Measurements from ENCODE around the gene SFXN5.

The SFXN5 gene

GRCh38 chr2:72925328-72925943, 146.1 kb downstream of the SFXN5 start:
- Histone ChIP-seq H3K36me3 (ENCODE audit: low read length) (no peaks in the 10 kb centered on the region), H3F3A (ENCODE audit: insufficient read depth) (no peaks in the 10 kb centered on the region), H3K9ac (ENCODE audit: low read length) (no peak overlapping the region), H3K27me3 (ENCODE audit: low read length) (no peaks in the 10 kb centered on the region), H3K4me2 (ENCODE audit: low read depth, low read length, poor library complexity, severe bottlenecking) (no peak overlapping the region), H3K9me2 (replicated peaks; ENCODE audit: insufficient read depth, low read length) (no peaks in the 10 kb centered on the region), H3K79me2 (ENCODE audit: insufficient read depth, low read length) (no peaks in the 10 kb centered on the region), H3K4me3 (ENCODE audit: insufficient read depth, low read length, poor library complexity, severe bottlenecking) (no peak overlapping the region), H2AFZ (ENCODE audit: low read depth, low read length, severe bottlenecking) (no peak overlapping the region), H4K20me1 (ENCODE audit: low read depth, low read length) (no peaks in the 10 kb centered on the region), H3K9me3 (ENCODE audit: insufficient read depth, low read length) (no peaks in the 10 kb centered on the region), H3K27ac (ENCODE audit: low read depth, low read length) (no peak overlapping the region)
- TF ChIP-seq EZH2phosphoT487 (conservative IDR thresholded peaks at IDR 0.05; ENCODE audit: low read length) (no peak), CTCF (IDR thresholded peaks at IDR 0.05; ENCODE audit: insufficient read depth, low read length, poor library complexity, severe bottlenecking) (no peak)

GRCh38 chr2:72924353-72925240, 146.9 kb downstream of the SFXN5 start:
- no peak overlapping the region for H3K4me3 ChIP-seq (ENCODE audit: insufficient read depth, low read length, poor library complexity, severe bottlenecking)
- H3K79me2 ChIP-seq (ENCODE audit: insufficient read depth, low read length), result no peaks in the 10 kb centered on the region
- no peaks in the 10 kb centered on the region for H3F3A ChIP-seq (ENCODE audit: insufficient read depth)
- no peak overlapping the region for H3K9ac ChIP-seq (ENCODE audit: low read length)
- H3K4me2 ChIP-seq (ENCODE audit: low read depth, low read length, poor library complexity, severe bottlenecking), result no peak overlapping the region
- no peak overlapping the region for H2AFZ ChIP-seq (ENCODE audit: low read depth, low read length, severe bottlenecking)
- no peak overlapping the region for H3K27ac ChIP-seq (ENCODE audit: low read depth, low read length)
- TF ChIP-seq CTCF (IDR thresholded peaks at IDR 0.05; ENCODE audit: insufficient read depth, low read length, poor library complexity, severe bottlenecking), result no peak
- no peak for TF ChIP-seq EZH2phosphoT487 (conservative IDR thresholded peaks at IDR 0.05; ENCODE audit: low read length)
- no peaks in the 10 kb centered on the region for H3K9me2 ChIP-seq (replicated peaks; ENCODE audit: insufficient read depth, low read length)
- H3K27me3 ChIP-seq (ENCODE audit: low read length), result no peaks in the 10 kb centered on the region
- H4K20me1 ChIP-seq (ENCODE audit: low read depth, low read length), result no peaks in the 10 kb centered on the region
- no peaks in the 10 kb centered on the region for H3K9me3 ChIP-seq (ENCODE audit: insufficient read depth, low read length)
- no peaks in the 10 kb centered on the region for H3K36me3 ChIP-seq (ENCODE audit: low read length)

- Histone ChIP-seq H3K36me3 (ENCODE audit: low read length) (no peaks in the 10 kb centered on the region), H3K27me3 (ENCODE audit: low read length) (no peaks in the 10 kb centered on the region), H3K9ac (ENCODE audit: low read length) (no peak overlapping the region), H3F3A (ENCODE audit: insufficient read depth) (no peaks in the 10 kb centered on the region), H3K9me2 (replicated peaks; ENCODE audit: insufficient read depth, low read length) (no peaks in the 10 kb centered on the region), H3K9me3 (ENCODE audit: insufficient read depth, low read length) (no peaks in the 10 kb centered on the region), H2AFZ (ENCODE audit: low read depth, low read length, severe bottlenecking) (no peak overlapping the region), H3K79me2 (ENCODE audit: insufficient read depth, low read length) (no peaks in the 10 kb centered on the region), H3K4me2 (ENCODE audit: low read depth, low read length, poor library complexity, severe bottlenecking) (no peak overlapping the region), H3K27ac (ENCODE audit: low read depth, low read length) (no peak overlapping the region), H3K4me3 (ENCODE audit: insufficient read depth, low read length, poor library complexity, severe bottlenecking) (no peak overlapping the region), H4K20me1 (ENCODE audit: low read depth, low read length) (no peaks in the 10 kb centered on the region)
- TF ChIP-seq CTCF (IDR thresholded peaks at IDR 0.05; ENCODE audit: insufficient read depth, low read length, poor library complexity, severe bottlenecking), result no peak
- TF ChIP-seq EZH2phosphoT487 (conservative IDR thresholded peaks at IDR 0.05; ENCODE audit: low read length), result no peak
Measured at GRCh38 chr2:72923833-72924352, 147.6 kb downstream of the SFXN5 start.
